PC-3 (cell line): Measurements from ENCODE around the gene LIPT2. TPM values are rescaled to one million over a fixed set of nuclear protein-coding genes. Genes with fewer than 3 reads are reported as not detected.
"Not testable (repeated sequence)": the region's sequence is repeated elsewhere in the genome, so short reads cannot be mapped to it uniquely, and the experiment has no call there.

ENCODE experiments used
- ATAC-seq: fragments of 200-7000 bp; cut with Tn5 transposase; 2 replicates; pipeline ENCODE4 v1.9.1; 2020; ENCODE audit warnings: mild to moderate bottlenecking, moderate library complexity
- BruUV-seq: library from RNA; stranded (reverse); fragments of 400-500 nt; replicated peaks from 2 replicates; lab custom pipeline; 2021; lab: Mats Ljungman, UMichigan
- CTCF ChIA-PET: fragments of 300-600 bp; sonication (Branson Sonifier 250); formaldehyde crosslinking; loops from one replicate; lab custom pipeline; 2022; ENCODE audit warnings: antibody characterized with exemption; lab: Charles Lee
- POLR2A ChIA-PET: fragments of 300-600 bp; sonication (Branson Sonifier 250); formaldehyde crosslinking; loops from one replicate; lab custom pipeline; 2022; ENCODE audit warnings: antibody characterized with exemption; ENCODE audit not compliant: unreplicated experiment; lab: Charles Lee
- DNase-seq: peaks from one replicate; pipeline ENCODE4 v3.0.0-alpha.2; 2015
- H2AFZ ChIP-seq: fragments of 300-600 bp; sonication (generic); 2 replicates; pipeline ENCODE4 v1.6.0; 2016; ENCODE audit warnings: antibody characterized with exemption, low read length
- H3F3A ChIP-seq: fragments of 300-600 bp; sonication (generic); one replicate; pipeline ENCODE4 v1.6.0; 2017; ENCODE audit warnings: antibody characterized with exemption, low read length, control low read depth, mild to moderate bottlenecking; ENCODE audit not compliant: unreplicated experiment
- H3K27ac ChIP-seq: fragments of 300-600 bp; sonication (generic); 2 replicates; pipeline ENCODE4 v1.5.1; 2016; ENCODE audit warnings: mild to moderate bottlenecking, low read length
- H3K27me3 ChIP-seq: fragments of 300-600 bp; sonication (generic); 2 replicates; pipeline ENCODE4 v1.6.1; 2016; ENCODE audit warnings: low read length, mixed read lengths
- H3K36me3 ChIP-seq: fragments of 300-600 bp; sonication (generic); 2 replicates; pipeline ENCODE4 v1.6.1; 2016; ENCODE audit warnings: low read depth, mixed run types, low read length, mixed read lengths
- H3K4me1 ChIP-seq: fragments of 300-600 bp; sonication (generic); 2 replicates; pipeline ENCODE4 v1.5.1; 2016; ENCODE audit warnings: low read length; ENCODE audit not compliant: insufficient read depth
- H3K4me2 ChIP-seq: fragments of 300-600 bp; sonication (generic); 2 replicates; pipeline ENCODE4 v1.6.0; 2016; ENCODE audit warnings: low read length
- H3K4me3 ChIP-seq: fragments of 300-600 bp; sonication (generic); 2 replicates; pipeline ENCODE4 v1.5.1; 2016; ENCODE audit warnings: mild to moderate bottlenecking, low read length, mixed read lengths
- H3K79me2 ChIP-seq: fragments of 300-600 bp; sonication (generic); 2 replicates; pipeline ENCODE4 v1.6.1; 2017; ENCODE audit warnings: low read length, mixed read lengths
- H3K9ac ChIP-seq: fragments of 300-600 bp; sonication (generic); 2 replicates; pipeline ENCODE4 v1.6.0; 2016; ENCODE audit warnings: mild to moderate bottlenecking, low read length
- H3K9me2 ChIP-seq: fragments of 300-600 bp; sonication (generic); replicated peaks from 2 replicates; pipeline ENCODE4 v1.6.1; 2016; ENCODE audit warnings: mixed run types, low read length, mixed read lengths
- H3K9me3 ChIP-seq: fragments of 300-600 bp; sonication (generic); 2 replicates; pipeline ENCODE4 v1.6.1; 2016; ENCODE audit warnings: low read length, mixed read lengths
- H4K20me1 ChIP-seq: fragments of 300-600 bp; sonication (generic); 2 replicates; pipeline ENCODE4 v1.6.1; 2016; ENCODE audit warnings: low read length, mixed read lengths
- EZH2 ChIP-seq: fragments of 300-600 bp; sonication (generic); IDR thresholded peaks from one replicate; pipeline ENCODE4 v1.6.1; 2017; ENCODE audit warnings: antibody characterized with exemption, mild to moderate bottlenecking, low read length; ENCODE audit not compliant: unreplicated experiment
- EZH2phosphoT487 ChIP-seq: fragments of 300-600 bp; sonication (generic); IDR thresholded peaks from 2 replicates; pipeline ENCODE4 v1.6.1; 2018; ENCODE audit warnings: mild to moderate bottlenecking, antibody characterized with exemption, low read length, borderline replicate concordance
- intact Hi-C: fragments of 100-400 bp; cut with micrococcal nuclease; formaldehyde crosslinking; loops from 2 replicates; pipeline ENCODE4 v1.9.0; 2023
- total RNA-seq: library from RNA; depleted of rRNA; stranded (reverse); fragments of >200 nt; gene quantifications from 2 replicates; pipeline ENCODE4 v1.2.3, GENCODE V29; 2014
- TF ChIP-seq, protein P1 (sequence below): fragments of 300-600 bp; sonication (generic); conservative IDR thresholded peaks from 2 replicates; pipeline ENCODE4 v1.5.1; 2017; ENCODE audit warnings: antibody characterized with exemption, low read depth, mild to moderate bottlenecking, low read length

LIPT2 gene
- total RNA-seq, 1 experiment from 2014 or later = 11.3 TPM

DNA sequence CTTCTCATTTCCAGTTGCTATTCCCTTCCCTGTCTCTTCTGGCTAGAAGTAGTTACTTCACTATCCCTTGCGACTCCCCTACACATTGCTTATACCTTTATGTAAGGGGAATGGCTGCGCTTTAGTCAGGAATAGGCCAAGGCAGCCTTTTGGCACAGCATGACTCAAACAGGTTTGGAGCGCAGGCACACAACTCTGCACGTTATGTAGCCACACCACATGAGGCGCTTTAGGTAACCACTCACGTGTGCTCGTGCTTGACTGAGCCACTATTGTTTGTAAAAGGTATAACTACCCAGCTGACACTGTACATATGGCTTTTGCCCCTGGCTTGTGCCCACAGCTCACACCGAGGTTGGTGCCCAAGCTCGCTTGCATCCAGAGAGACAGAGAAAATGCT lies 46.7 kb upstream of the LIPT2 start:
- Histone ChIP-seq H3K79me2 (no peaks in the 10 kb centered on the region), H2AFZ (no peak overlapping the region), H3K9ac (no peak overlapping the region), H3K4me1 (no peaks in the 10 kb centered on the region), H3K9me3 (no peaks in the 10 kb centered on the region; the same call in 1 of the 2 replicates), H3K27me3 (no peaks in the 10 kb centered on the region), H3K9me2 (no peaks in the 10 kb centered on the region), H3K27ac (no peak overlapping the region), H3K4me3 (no peak overlapping the region), H3K4me2 (no peak overlapping the region), H3F3A (no peaks in the 10 kb centered on the region), H4K20me1 (no peaks in the 10 kb centered on the region), H3K36me3 (0 out of 2 replicates have a peak, but pooled peaks cover 2% of the 10 kb centered on the region)
- TF ChIP-seq, protein P1, sequence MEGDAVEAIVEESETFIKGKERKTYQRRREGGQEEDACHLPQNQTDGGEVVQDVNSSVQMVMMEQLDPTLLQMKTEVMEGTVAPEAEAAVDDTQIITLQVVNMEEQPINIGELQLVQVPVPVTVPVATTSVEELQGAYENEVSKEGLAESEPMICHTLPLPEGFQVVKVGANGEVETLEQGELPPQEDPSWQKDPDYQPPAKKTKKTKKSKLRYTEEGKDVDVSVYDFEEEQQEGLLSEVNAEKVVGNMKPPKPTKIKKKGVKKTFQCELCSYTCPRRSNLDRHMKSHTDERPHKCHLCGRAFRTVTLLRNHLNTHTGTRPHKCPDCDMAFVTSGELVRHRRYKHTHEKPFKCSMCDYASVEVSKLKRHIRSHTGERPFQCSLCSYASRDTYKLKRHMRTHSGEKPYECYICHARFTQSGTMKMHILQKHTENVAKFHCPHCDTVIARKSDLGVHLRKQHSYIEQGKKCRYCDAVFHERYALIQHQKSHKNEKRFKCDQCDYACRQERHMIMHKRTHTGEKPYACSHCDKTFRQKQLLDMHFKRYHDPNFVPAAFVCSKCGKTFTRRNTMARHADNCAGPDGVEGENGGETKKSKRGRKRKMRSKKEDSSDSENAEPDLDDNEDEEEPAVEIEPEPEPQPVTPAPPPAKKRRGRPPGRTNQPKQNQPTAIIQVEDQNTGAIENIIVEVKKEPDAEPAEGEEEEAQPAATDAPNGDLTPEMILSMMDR = no peak
- no peak for TF ChIP-seq EZH2
- TF ChIP-seq EZH2phosphoT487 = no peak
- ChIA-PET POLR2A (no interaction called here), CTCF (no interaction called here)
- ATAC-seq (no peak), DNase-seq (no peak)
- intact Hi-C loops = no loop called here
- BruUV-seq = no TSS peak

DNA sequence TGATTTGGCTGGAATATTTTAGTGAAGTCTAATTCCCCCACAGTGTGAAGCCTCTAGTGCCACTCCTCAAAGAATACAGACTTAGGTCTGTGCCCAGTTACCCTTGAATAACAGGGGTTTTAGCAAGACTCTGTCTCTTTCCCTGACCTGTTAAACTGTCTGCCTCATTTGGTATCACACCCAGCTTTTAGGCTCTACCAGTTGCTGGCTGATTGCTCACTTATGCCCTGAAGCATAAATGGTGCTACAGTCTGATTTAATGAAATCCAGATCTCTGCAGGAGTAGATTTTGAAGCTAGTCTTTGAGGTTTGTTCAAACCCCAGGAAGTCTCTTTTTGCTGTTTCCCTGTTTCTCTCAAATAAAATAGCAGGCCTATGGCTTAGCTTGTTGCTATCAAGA lies 45.2 kb upstream of the LIPT2 start:
- no peak overlapping the region for H2AFZ ChIP-seq
- ChIA-PET POLR2A (no interaction called here), CTCF (no interaction called here)
- TF ChIP-seq, protein P1 = no peak
- TF ChIP-seq EZH2 (no peak), EZH2phosphoT487 (no peak)
- no peak overlapping the region for H3K27ac ChIP-seq
- no peak for ATAC-seq
- H3K27me3 ChIP-seq = no peaks in the 10 kb centered on the region
- BruUV-seq = no TSS peak
- intact Hi-C loops = no loop called here
- H3K4me3 ChIP-seq = no peak overlapping the region
- no peaks in the 10 kb centered on the region for H4K20me1 ChIP-seq
- 0 out of 2 replicates have a peak, but pooled peaks cover 2% of the 10 kb centered on the region for H3K36me3 ChIP-seq
- no peaks in the 10 kb centered on the region for H3K79me2 ChIP-seq
- H3K9ac ChIP-seq = no peak overlapping the region
- H3K4me1 ChIP-seq = no peaks in the 10 kb centered on the region
- H3F3A ChIP-seq = no peaks in the 10 kb centered on the region
- no peaks in the 10 kb centered on the region; the same call in 1 of the 2 replicates for H3K9me3 ChIP-seq
- no peak for DNase-seq
- H3K4me2 ChIP-seq = no peak overlapping the region
- no peaks in the 10 kb centered on the region for H3K9me2 ChIP-seq

DNA sequence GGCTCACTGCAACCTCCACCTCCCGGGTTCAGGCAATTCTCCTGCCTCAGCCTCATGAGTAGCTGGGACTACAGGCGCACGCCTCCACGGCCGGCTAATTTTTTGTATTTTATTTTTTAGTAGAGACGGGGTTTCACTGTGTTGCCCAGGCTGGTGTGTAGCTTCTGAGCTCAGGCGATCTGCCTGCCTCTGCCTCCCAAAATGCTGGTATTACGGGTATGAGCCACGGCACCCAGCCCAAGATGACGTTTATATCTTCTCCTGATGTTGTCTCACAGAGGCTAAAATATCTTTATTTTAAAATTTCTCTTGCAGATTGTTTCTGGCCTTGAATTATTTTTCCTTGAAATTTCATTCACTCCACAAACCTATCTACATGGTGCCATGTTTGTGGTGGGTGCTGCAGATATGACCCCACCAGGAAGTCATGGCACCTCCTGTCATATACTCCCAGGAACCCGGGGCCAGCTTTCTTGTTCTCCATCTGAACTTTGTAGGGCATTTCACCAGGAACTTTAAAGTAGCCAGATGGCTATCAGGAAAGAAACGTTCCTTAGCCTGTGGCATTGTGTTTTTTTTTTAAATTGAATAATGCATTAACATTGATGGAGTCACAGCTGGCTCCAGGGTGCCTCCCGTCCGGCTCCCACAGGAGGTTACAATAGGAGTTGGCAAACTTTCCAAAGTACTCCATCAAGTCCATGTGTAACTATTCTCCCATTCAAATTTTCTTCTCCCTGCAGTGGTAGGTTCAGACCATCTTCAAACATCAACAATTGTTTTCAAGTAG lies 42.0 kb upstream of the LIPT2 start:
- H2AFZ ChIP-seq = no peak overlapping the region
- H3F3A ChIP-seq = peaks cover 5% of the 10 kb centered on the region
- H3K27ac ChIP-seq = no peak overlapping the region
- no peak for ATAC-seq
- no peak overlapping the region for H3K4me3 ChIP-seq
- ChIA-PET POLR2A (no interaction called here), CTCF (no interaction called here)
- peaks cover 17% of the 10 kb centered on the region for H3K4me1 ChIP-seq
- no TSS peak for BruUV-seq
- 0 out of 2 replicates have a peak, but pooled peaks cover 2% of the 10 kb centered on the region for H3K36me3 ChIP-seq
- H3K27me3 ChIP-seq = no peaks in the 10 kb centered on the region
- no peaks in the 10 kb centered on the region for H4K20me1 ChIP-seq
- no peaks in the 10 kb centered on the region for H3K9me3 ChIP-seq
- H3K79me2 ChIP-seq = no peaks in the 10 kb centered on the region
- no peak overlapping the region for H3K9ac ChIP-seq
- intact Hi-C loops = no loop called here
- no peaks in the 10 kb centered on the region for H3K9me2 ChIP-seq
- no peak for DNase-seq
- TF ChIP-seq, protein P1 = no peak
- no peak for TF ChIP-seq EZH2phosphoT487
- no peak for TF ChIP-seq EZH2
- no peak overlapping the region for H3K4me2 ChIP-seq

DNA sequence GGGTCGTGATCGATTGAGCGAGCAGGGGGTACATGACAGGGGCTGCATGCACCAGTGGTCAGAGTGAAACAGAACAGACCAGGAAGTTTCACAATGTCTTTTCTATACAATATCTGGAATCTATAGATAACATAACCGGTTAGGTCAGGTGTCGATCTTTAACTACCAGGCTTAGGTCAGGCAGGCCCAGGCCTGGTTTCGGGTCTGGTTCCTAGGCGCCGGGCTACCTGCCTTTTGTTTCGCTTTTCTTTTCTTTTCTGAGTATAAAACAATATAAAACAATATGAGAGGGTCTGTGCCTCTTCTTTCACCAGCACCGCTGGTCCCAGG lies 41.4 kb upstream of the LIPT2 start:
- intact Hi-C loops, H2AFZ ChIP-seq, H3K79me2 ChIP-seq, BruUV-seq, H3K27ac ChIP-seq, DNase-seq, H3K4me2 ChIP-seq, ATAC-seq, H3K36me3 ChIP-seq, POLR2A ChIA-PET, CTCF ChIA-PET, H3K4me3 ChIP-seq, H3K9me3 ChIP-seq, H3K27me3 ChIP-seq, H3F3A ChIP-seq, H3K9me2 ChIP-seq, H3K9ac ChIP-seq, H4K20me1 ChIP-seq: not testable (repeated sequence)
- H3K4me1 ChIP-seq = peaks cover 17% of the 10 kb centered on the region
